Spinal cord (tissue), 10 donors: ENCODE measurements around the gene UNC13A. TPM values are rescaled to one million over a fixed set of nuclear protein-coding genes. Genes with fewer than 3 reads are reported as not detected.

ENCODE experiments used
- DNase-seq, 6 donors: peaks; one replicate each; pipeline versions ENCODE4 v3.0.0 to v3.0.0-alpha.2; 2013 to 2015; ENCODE audit warnings: low spot score in 6 of 6, low read depth in 4 of 6
- H3K27ac ChIP-seq: one replicate; pipeline ENCODE4 v1.5.1; 2013; ENCODE audit warnings: low read depth, low read length, control low read depth
- H3K27me3 ChIP-seq: one replicate; pipeline ENCODE4 v1.6.1; 2013; ENCODE audit warnings: low read length; ENCODE audit not compliant: control insufficient read depth, insufficient read depth
- H3K36me3 ChIP-seq: one replicate; pipeline ENCODE4 v1.6.1; 2013; ENCODE audit warnings: low read length; ENCODE audit not compliant: control insufficient read depth, insufficient read depth
- H3K4me1 ChIP-seq: one replicate; pipeline ENCODE4 v1.6.1; 2013; ENCODE audit warnings: low read length; ENCODE audit not compliant: control insufficient read depth, insufficient read depth
- H3K4me3 ChIP-seq: one replicate; pipeline ENCODE4 v1.5.1; 2013; ENCODE audit warnings: low read depth, low read length, control low read depth
- H3K9me3 ChIP-seq: one replicate; pipeline ENCODE4 v1.6.1; 2013; ENCODE audit warnings: low read length; ENCODE audit not compliant: control insufficient read depth, insufficient read depth
- WGBS: methylation state at CpG from one replicate; pipeline ENCODE4 v1.1.5; 2013; ENCODE audit warnings: missing lambda C conversion rate; ENCODE audit not compliant: insufficient coverage; 5-methylcytosine and 5-hydroxymethylcytosine counted together
- polyA plus RNA-seq, 2 donors: library from polyadenylated mRNA; unstranded; fragments of 120-200 nt; gene quantifications; one replicate each; pipeline ENCODE4 v1.2.1, GENCODE V29; 2013; ENCODE audit not compliant: insufficient read length in 2 of 2
- total RNA-seq, 2 donors: library from RNA; depleted of rRNA in 1 of 2; stranded (reverse); fragments of 120-200 nt in 1 of 2; fragments of >200 nt in 1 of 2; gene quantifications; one replicate each; pipeline versions ENCODE4 v1.2.3 to v1.2.4, GENCODE V29; 2013 to 2014
- donor health status: healthy.

Gene UNC13A
- total and polyA plus RNA-seq, 4 donors = 11.2 to 57.4 (median 40.4) TPM

GRCh38 chr19:17677002-17677401, 11.2 kb downstream of the UNC13A start:
- Histone ChIP-seq H3K4me3 (no peak overlapping the region), H3K36me3 (peaks cover 12% of the 10 kb centered on the region), H3K9me3 (no peaks in the 10 kb centered on the region), H3K27me3 (no peaks in the 10 kb centered on the region), H3K4me1 (peaks cover 18% of the 10 kb centered on the region), H3K27ac (no peak overlapping the region)
- no peak for DNase-seq
- 66% methylated on average over 2 of the region's 2 CpGs for WGBS

- Histone ChIP-seq H3K9me3 (no peaks in the 10 kb centered on the region), H3K4me1 (peaks cover 16% of the 10 kb centered on the region), H3K27ac (no peak overlapping the region), H3K4me3 (no peak overlapping the region), H3K36me3 (peaks cover 15% of the 10 kb centered on the region), H3K27me3 (no peaks in the 10 kb centered on the region)
- no peak for DNase-seq
- WGBS = no CpG with 5 or more reads among the region's 2 CpGs
Measured at GRCh38 chr19:17676295-17676694, 11.9 kb downstream of the UNC13A start.

- Histone ChIP-seq H3K9me3 (no peaks in the 10 kb centered on the region), H3K36me3 (peaks cover 24% of the 10 kb centered on the region), H3K27ac (no peak overlapping the region), H3K27me3 (no peaks in the 10 kb centered on the region), H3K4me1 (no peaks in the 10 kb centered on the region), H3K4me3 (no peak overlapping the region)
- no peak for DNase-seq
- WGBS = 79% methylated on average over 15 of the region's 19 CpGs
Measured at GRCh38 chr19:17673937-17674799, 14.0 kb downstream of the UNC13A start.

GRCh38 chr19:17671906-17672305, 16.2 kb downstream of the UNC13A start:
- no CpG with 5 or more reads among the region's 2 CpGs for WGBS
- peak in 2 of 6 donors; percentile 15 to 66 for DNase-seq
- H3K27ac ChIP-seq = no peak overlapping the region

GRCh38 chr19:17669419-17669818, 18.7 kb downstream of the UNC13A start:
- DNase-seq = no peak
- WGBS = 95% methylated on average over 7 of the region's 9 CpGs

More at GRCh38 chr19:17671906-17672305, 16.2 kb downstream of the UNC13A start:
- H3K9me3 ChIP-seq = no peaks in the 10 kb centered on the region
- no peaks in the 10 kb centered on the region for H3K27me3 ChIP-seq
- H3K36me3 ChIP-seq = peaks cover 44% of the 10 kb centered on the region
- H3K4me3 ChIP-seq = no peak overlapping the region
- no peaks in the 10 kb centered on the region for H3K4me1 ChIP-seq

GRCh38 chr19:17665058-17665457, 23.1 kb downstream of the UNC13A start:
- WGBS = 100% methylated on average over 1 of the region's 2 CpGs
- H3K4me1 ChIP-seq = no peaks in the 10 kb centered on the region
- H3K27ac ChIP-seq = no peak overlapping the region
- H3K27me3 ChIP-seq = no peaks in the 10 kb centered on the region
- peaks cover 60% of the 10 kb centered on the region for H3K36me3 ChIP-seq
- H3K9me3 ChIP-seq = no peaks in the 10 kb centered on the region
- no peak for DNase-seq
- H3K4me3 ChIP-seq = no peak overlapping the region

More at GRCh38 chr19:17669419-17669818, 18.7 kb downstream of the UNC13A start:
- Histone ChIP-seq H3K4me1 (no peaks in the 10 kb centered on the region), H3K36me3 (peaks cover 64% of the 10 kb centered on the region), H3K4me3 (no peak overlapping the region), H3K27me3 (no peaks in the 10 kb centered on the region), H3K9me3 (no peaks in the 10 kb centered on the region), H3K27ac (no peak overlapping the region)

GRCh38 chr19:17659996-17660395, 28.2 kb downstream of the UNC13A start:
- Histone ChIP-seq H3K4me1 (no peaks in the 10 kb centered on the region), H3K9me3 (no peaks in the 10 kb centered on the region), H3K27me3 (no peaks in the 10 kb centered on the region), H3K36me3 (peaks cover 48% of the 10 kb centered on the region), H3K27ac (no peak overlapping the region), H3K4me3 (no peak overlapping the region)
- no peak for DNase-seq
- 79% methylated on average over 6 of the region's 7 CpGs for WGBS

GRCh38 chr19:17658666-17659065, 29.5 kb downstream of the UNC13A start:
- Histone ChIP-seq H3K27me3 (no peaks in the 10 kb centered on the region), H3K4me1 (no peaks in the 10 kb centered on the region), H3K27ac (no peak overlapping the region), H3K9me3 (no peaks in the 10 kb centered on the region), H3K4me3 (no peak overlapping the region), H3K36me3 (peaks cover 46% of the 10 kb centered on the region)
- no peak for DNase-seq
- WGBS = 89% methylated on average over 3 of the region's 3 CpGs

GRCh38 chr19:17658240-17658639, 29.9 kb downstream of the UNC13A start:
- Histone ChIP-seq H3K27ac (no peak overlapping the region), H3K4me1 (no peaks in the 10 kb centered on the region), H3K36me3 (peaks cover 46% of the 10 kb centered on the region), H3K27me3 (no peaks in the 10 kb centered on the region), H3K9me3 (no peaks in the 10 kb centered on the region), H3K4me3 (no peak overlapping the region)
- 82% methylated on average over 6 of the region's 6 CpGs for WGBS
- DNase-seq = no peak

GRCh38 chr19:17656970-17657369, 31.2 kb downstream of the UNC13A start:
- Histone ChIP-seq H3K9me3 (no peaks in the 10 kb centered on the region), H3K27me3 (no peaks in the 10 kb centered on the region), H3K4me1 (no peaks in the 10 kb centered on the region), H3K4me3 (no peak overlapping the region), H3K27ac (no peak overlapping the region), H3K36me3 (peaks cover 55% of the 10 kb centered on the region)
- no peak for DNase-seq
- WGBS = 90% methylated on average over 8 of the region's 8 CpGs
